GM06990 (cell line): ENCODE data around the gene RPL18A.
"Not testable (repeated sequence)": the region's sequence is repeated elsewhere in the genome, so short reads cannot be mapped to it uniquely, and the experiment has no call there.

ENCODE experiments used
- DNase-seq: peaks from one replicate; pipeline ENCODE4 v3.0.0-alpha.2; 2011; ENCODE audit not compliant: insufficient read length; ENCODE audit errors: extremely low read depth
- H3K27me3 ChIP-seq: replicated peaks from 2 replicates; pipeline ENCODE4 v1.6.0; 2011; ENCODE audit warnings: low read length; ENCODE audit not compliant: control insufficient read depth, insufficient read depth
- H3K36me3 ChIP-seq: 2 replicates; pipeline ENCODE4 v1.5.1; 2011; ENCODE audit warnings: low read length; ENCODE audit not compliant: control insufficient read depth, insufficient read depth
- H3K4me3 ChIP-seq: replicated peaks from 2 replicates; pipeline ENCODE4 v1.5.1; 2011; ENCODE audit warnings: low read depth, mild to moderate bottlenecking, control low read depth, low read length
- TF ChIP-seq, protein P1 (sequence below): IDR thresholded peaks from 2 replicates; pipeline ENCODE4 v1.5.1; 2011; ENCODE audit warnings: low read length, control low read depth, mild to moderate bottlenecking, inconsistent platforms; ENCODE audit not compliant: insufficient read depth, poor library complexity, severe bottlenecking

The RPL18A gene

DNA sequence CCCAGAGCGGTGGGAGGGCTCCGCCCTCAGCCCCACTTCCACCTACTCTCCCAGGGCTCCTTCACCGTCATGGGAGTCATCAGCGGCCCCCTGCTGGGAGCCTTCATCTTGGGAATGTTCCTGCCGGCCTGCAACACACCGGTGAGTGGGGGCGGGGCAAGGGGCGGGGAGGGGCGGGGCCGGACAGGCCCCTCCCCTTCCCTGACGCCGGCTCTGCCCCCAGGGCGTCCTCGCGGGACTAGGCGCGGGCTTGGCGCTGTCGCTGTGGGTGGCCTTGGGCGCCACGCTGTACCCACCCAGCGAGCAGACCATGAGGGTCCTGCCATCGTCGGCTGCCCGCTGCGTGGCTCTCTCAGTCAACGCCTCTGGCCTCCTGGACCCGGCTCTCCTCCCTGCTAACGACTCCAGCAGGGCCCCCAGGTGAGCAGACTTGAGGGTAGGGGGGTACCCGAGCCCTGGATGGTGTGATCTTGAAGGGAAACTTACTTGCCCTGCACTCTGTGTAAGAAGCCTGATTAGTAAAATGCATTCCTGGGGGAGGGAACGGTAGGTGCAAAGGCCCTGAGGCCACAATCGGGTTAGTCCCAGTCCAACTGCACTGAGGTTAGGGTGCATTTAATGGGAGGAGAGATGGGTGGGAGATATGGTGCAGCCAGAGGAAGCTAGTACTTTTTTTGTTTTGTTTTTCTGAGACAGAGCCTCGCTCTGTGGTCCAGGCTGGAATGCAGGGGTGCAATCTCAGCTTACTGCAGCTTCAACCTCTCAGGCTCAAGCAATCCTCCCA, 24.1 kb downstream of the RPL18A start:
- no peak for DNase-seq
- Histone ChIP-seq H3K36me3 (no peaks in the 10 kb centered on the region), H3K4me3 (no peak overlapping the region), H3K27me3 (no peaks in the 10 kb centered on the region)
- TF ChIP-seq, protein P1, sequence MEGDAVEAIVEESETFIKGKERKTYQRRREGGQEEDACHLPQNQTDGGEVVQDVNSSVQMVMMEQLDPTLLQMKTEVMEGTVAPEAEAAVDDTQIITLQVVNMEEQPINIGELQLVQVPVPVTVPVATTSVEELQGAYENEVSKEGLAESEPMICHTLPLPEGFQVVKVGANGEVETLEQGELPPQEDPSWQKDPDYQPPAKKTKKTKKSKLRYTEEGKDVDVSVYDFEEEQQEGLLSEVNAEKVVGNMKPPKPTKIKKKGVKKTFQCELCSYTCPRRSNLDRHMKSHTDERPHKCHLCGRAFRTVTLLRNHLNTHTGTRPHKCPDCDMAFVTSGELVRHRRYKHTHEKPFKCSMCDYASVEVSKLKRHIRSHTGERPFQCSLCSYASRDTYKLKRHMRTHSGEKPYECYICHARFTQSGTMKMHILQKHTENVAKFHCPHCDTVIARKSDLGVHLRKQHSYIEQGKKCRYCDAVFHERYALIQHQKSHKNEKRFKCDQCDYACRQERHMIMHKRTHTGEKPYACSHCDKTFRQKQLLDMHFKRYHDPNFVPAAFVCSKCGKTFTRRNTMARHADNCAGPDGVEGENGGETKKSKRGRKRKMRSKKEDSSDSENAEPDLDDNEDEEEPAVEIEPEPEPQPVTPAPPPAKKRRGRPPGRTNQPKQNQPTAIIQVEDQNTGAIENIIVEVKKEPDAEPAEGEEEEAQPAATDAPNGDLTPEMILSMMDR, result no peak

DNA sequence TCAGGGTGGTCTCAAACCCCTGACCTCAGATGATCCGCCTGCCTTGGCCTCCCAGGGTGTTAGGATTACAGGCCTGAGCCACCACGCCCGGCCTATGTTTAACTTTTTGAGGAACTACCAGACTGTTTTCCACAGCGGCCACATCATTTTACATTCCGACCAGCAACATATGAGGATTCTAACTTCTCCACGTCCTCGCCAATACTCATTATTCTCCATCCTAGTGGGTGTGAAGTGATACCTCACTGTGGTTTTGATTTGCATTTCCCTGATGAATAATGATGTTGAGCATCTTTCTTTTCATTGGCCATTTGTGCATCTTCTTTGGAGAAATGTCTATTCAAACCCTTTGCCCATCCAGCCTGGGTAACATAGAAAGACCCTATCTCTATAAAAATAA, 26.8 kb downstream of the RPL18A start:
- Histone ChIP-seq H3K27me3 (no peaks in the 10 kb centered on the region), H3K4me3 (no peak overlapping the region)
- TF ChIP-seq, protein P1, result no peak

DNA sequence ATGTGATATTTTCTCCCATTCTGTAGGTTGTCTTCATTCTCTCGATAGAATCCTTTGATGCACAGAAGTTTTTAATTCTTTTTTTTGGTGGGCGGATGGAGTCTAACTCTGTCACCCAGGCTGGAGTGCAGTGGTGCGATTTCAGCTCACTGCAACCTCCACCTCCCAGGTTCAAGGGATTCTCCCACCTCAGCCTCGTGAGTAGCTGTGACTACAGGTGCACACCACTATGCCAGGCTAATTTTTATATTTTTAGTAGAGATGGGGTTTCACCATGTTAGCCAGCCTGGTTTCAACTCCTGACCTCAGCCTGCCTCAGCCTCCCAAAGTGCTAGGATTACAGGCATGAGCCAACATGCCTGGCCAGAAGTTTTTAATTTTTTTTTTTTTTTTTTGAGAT, 27.5 kb downstream of the RPL18A start:
- DNase-seq, H3K4me3 ChIP-seq, H3K27me3 ChIP-seq, H3K36me3 ChIP-seq: not testable (repeated sequence)

More for the DNA sequence above, 26.8 kb downstream of the RPL18A start:
- DNase-seq, result no peak
- no peaks in the 10 kb centered on the region for H3K36me3 ChIP-seq

DNA sequence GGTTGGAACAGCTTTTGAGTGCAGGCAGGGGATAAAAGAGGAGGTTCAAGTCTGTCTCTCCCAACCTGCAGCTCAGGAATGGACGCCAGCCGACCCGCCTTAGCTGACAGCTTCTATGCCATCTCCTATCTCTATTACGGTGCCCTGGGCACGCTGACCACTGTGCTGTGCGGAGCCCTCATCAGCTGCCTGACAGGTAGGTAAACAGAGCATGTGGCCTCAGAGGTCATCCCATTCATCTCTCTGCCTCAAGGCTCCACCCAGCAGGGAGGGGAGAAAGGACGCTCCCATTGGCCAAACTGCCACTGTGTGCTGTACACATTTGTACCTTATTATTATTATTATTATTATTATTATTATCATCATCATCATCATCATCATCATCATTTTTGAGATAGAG, 28.6 kb downstream of the RPL18A start:
- no peaks in the 10 kb centered on the region for H3K36me3 ChIP-seq
- TF ChIP-seq, protein P1, result no peak
- no peak for DNase-seq
- H3K4me3 ChIP-seq, result no peak overlapping the region
- H3K27me3 ChIP-seq, result no peaks in the 10 kb centered on the region

DNA sequence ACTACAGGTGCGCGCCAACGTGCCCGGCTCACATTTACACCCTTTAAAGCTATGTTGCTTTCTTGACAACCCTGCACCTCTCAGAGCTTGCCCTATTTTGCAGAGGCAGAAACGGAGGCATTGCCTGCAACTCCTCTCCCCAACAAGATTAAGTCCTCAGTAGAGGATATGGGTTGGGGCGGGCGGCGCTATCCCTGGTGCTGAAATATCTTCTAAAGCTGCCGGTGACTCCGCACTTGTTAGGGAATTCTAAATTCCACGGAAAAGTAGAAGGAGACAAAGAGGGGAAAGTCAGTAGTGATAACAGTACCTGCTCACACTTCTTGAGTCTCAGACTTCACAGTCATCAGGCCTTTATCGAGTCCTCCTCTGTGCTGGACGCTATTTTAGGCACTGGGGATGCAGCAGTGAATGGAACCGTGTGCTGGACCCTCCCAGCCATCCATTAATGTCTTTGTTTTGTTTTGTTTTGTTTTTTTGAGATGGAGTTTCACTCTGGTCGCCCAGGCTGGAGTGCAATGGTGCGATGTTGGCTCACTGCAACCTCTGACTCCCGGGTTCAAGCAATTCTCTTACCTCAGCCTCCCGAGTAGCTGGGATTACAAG, 30.0 kb downstream of the RPL18A start:
- H3K36me3 ChIP-seq, result no peaks in the 10 kb centered on the region
- H3K27me3 ChIP-seq, result no peaks in the 10 kb centered on the region
- DNase-seq, result no peak
- TF ChIP-seq, protein P1, result no peak
- no peak overlapping the region for H3K4me3 ChIP-seq

DNA sequence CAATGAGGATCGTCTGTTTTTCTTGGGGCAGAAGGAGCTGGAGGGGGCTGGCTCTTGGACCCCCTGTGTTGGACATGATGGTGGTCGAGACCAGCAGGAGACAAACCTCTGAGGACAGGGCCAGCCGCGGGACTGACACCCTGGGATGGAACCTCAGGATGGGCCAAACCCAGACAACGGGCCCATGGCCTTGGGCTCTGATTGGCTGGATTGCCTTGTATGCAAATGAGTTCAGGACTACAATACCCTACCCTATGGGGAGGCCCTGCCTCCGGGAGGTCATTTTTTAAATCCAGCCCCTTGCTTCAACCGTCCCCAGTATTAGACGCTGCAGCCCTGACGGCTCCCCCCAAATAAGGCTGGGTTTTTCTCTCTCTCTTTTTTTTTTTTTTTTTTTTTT, 34.1 kb downstream of the RPL18A start:
- no peaks in the 10 kb centered on the region for H3K27me3 ChIP-seq
- no peak for DNase-seq
- TF ChIP-seq, protein P1, result no peak
- H3K4me3 ChIP-seq, result no peak overlapping the region
- H3K36me3 ChIP-seq, result no peaks in the 10 kb centered on the region
